Neural cell (in vitro differentiated cells): ENCODE measurements around the gene BMPR1A. TPM values are rescaled to one million over a fixed set of nuclear protein-coding genes. Genes with fewer than 3 reads are reported as not detected.

Experiments
- H2AFZ ChIP-seq: fragments of 200-600, 300-800 bp; sonication (generic), shearing (Covaris generic); 2 replicates; pipeline ENCODE4 v1.6.0; 2014; ENCODE audit warnings: low read depth, mild to moderate bottlenecking, antibody characterized with exemption, low read length, moderate library complexity
- H3F3A ChIP-seq: fragments of 200-600 bp; shearing (Covaris generic); 2 replicates; pipeline ENCODE4 v1.6.1; 2016; ENCODE audit warnings: mild to moderate bottlenecking, moderate library complexity, mixed read lengths, antibody characterized with exemption, low read length; ENCODE audit not compliant: insufficient read depth, poor library complexity, severe bottlenecking
- H3K27ac ChIP-seq: fragments of 200-600, 300-800 bp; sonication (generic), shearing (Covaris generic); 2 replicates; pipeline ENCODE4 v1.5.1; 2014; ENCODE audit warnings: mild to moderate bottlenecking, low read length, moderate library complexity
- H3K27me3 ChIP-seq: fragments of 300-800, 200-600 bp; sonication (generic), shearing (Covaris generic); 2 replicates; pipeline ENCODE4 v1.6.0; 2014; ENCODE audit warnings: mild to moderate bottlenecking, low read depth, low read length, moderate library complexity; ENCODE audit not compliant: insufficient read depth
- H3K36me3 ChIP-seq: fragments of 300-800, 200-600 bp; sonication (generic), shearing (Covaris generic); 2 replicates; pipeline ENCODE4 v1.5.1; 2014; ENCODE audit warnings: mild to moderate bottlenecking, antibody characterized with exemption, low read length, moderate library complexity; ENCODE audit not compliant: insufficient read depth
- H3K4me2 ChIP-seq: fragments of 300-800, 200-600 bp; sonication (generic), shearing (Covaris generic); 2 replicates; pipeline ENCODE4 v1.6.0; 2014; ENCODE audit warnings: mild to moderate bottlenecking, low read length
- H3K4me3 ChIP-seq: fragments of 300-800, 200-600 bp; sonication (generic), shearing (Covaris generic); 2 replicates; pipeline ENCODE4 v1.5.1; 2014; ENCODE audit warnings: mild to moderate bottlenecking, low read length, moderate library complexity
- H3K79me2 ChIP-seq: fragments of 200-600 bp; shearing (Covaris generic); replicated peaks from 2 replicates; pipeline ENCODE4 v1.6.0; 2014; ENCODE audit warnings: mild to moderate bottlenecking, low read length, moderate library complexity; ENCODE audit not compliant: insufficient read depth
- H3K9ac ChIP-seq: fragments of 300-800, 200-600 bp; sonication (generic), shearing (Covaris generic); 2 replicates; pipeline ENCODE4 v1.6.1; 2016; ENCODE audit warnings: mild to moderate bottlenecking, low read length, mixed read lengths
- H3K9me2 ChIP-seq: fragments of 200-600 bp; shearing (Covaris generic); 2 replicates; pipeline ENCODE4 v1.6.1; 2016; ENCODE audit warnings: mild to moderate bottlenecking, low read length, mixed read lengths; ENCODE audit not compliant: insufficient read depth
- H3K9me3 ChIP-seq: fragments of 200-600, 300-800 bp; sonication (generic), shearing (Covaris generic); 2 replicates; pipeline ENCODE4 v1.6.1; 2016; ENCODE audit warnings: mild to moderate bottlenecking, mixed run types, low read length, moderate library complexity, mixed read lengths
- H4K20me1 ChIP-seq: fragments of 200-600 bp; shearing (Covaris generic); 2 replicates; pipeline ENCODE4 v1.6.1; 2016; ENCODE audit warnings: mild to moderate bottlenecking, mixed run types; ENCODE audit not compliant: insufficient read depth
- EP300 ChIP-seq: fragments of 450-650 bp; conservative IDR thresholded peaks from 2 replicates; pipeline ENCODE4 v1.6.1; 2014; ENCODE audit warnings: antibody characterized with exemption, mild to moderate bottlenecking, moderate library complexity; ENCODE audit not compliant: poor library complexity, severe bottlenecking
- EZH2 ChIP-seq: fragments of 200-600, 300-800 bp; shearing (Covaris generic), sonication (generic); IDR thresholded peaks from 2 replicates; pipeline ENCODE4 v1.6.1; 2014; ENCODE audit warnings: antibody characterized with exemption, low read length, borderline replicate concordance, mild to moderate bottlenecking; ENCODE audit not compliant: insufficient read depth, poor library complexity, severe bottlenecking
- MXI1 ChIP-seq: fragments of 450-650 bp; conservative IDR thresholded peaks from 2 replicates; pipeline ENCODE4 v1.6.1; 2014; ENCODE audit warnings: antibody characterized with exemption, mild to moderate bottlenecking; ENCODE audit not compliant: poor library complexity, severe bottlenecking
- POLR2AphosphoS5 ChIP-seq: IDR thresholded peaks from 2 replicates; pipeline ENCODE4 v1.6.1; 2012
- RAD21 ChIP-seq: fragments of 450-650 bp; conservative IDR thresholded peaks from 2 replicates; pipeline ENCODE4 v1.6.1; 2014; ENCODE audit warnings: antibody characterized with exemption, mild to moderate bottlenecking, moderate library complexity
- REST ChIP-seq: IDR thresholded peaks from 2 replicates; pipeline ENCODE4 v1.6.1; 2012; ENCODE audit warnings: borderline replicate concordance
- SMC3 ChIP-seq: fragments of 450-650 bp; conservative IDR thresholded peaks from 2 replicates; pipeline ENCODE4 v1.6.1; 2014; ENCODE audit warnings: antibody characterized with exemption, mild to moderate bottlenecking, moderate library complexity; ENCODE audit not compliant: poor library complexity
- TAF1 ChIP-seq: IDR thresholded peaks from 2 replicates; pipeline ENCODE4 v1.6.1; 2012; ENCODE audit warnings: low read depth
- polyA plus RNA-seq: library from polyadenylated mRNA; depleted of rRNA; stranded (reverse); fragments of >200 nt; gene quantifications from 2 replicates; pipeline ENCODE4 v1.2.3, GENCODE V29; 2014
- TF ChIP-seq, protein P1 (sequence below): fragments of 450-650 bp; IDR thresholded peaks from 2 replicates; pipeline ENCODE4 v1.5.1; 2014; ENCODE audit warnings: antibody characterized with exemption, mild to moderate bottlenecking, moderate library complexity; ENCODE audit not compliant: poor library complexity, severe bottlenecking

Gene BMPR1A
- polyA plus RNA-seq, 1 donor from 2014 or later, result 29.9 TPM

GRCh38 chr10:86792461-86793167 lies 36.2 kb downstream of the BMPR1A start:
- H3K9me2 ChIP-seq, result no peaks in the 10 kb centered on the region
- no peaks in the 10 kb centered on the region for H4K20me1 ChIP-seq
- no peak overlapping the region for H3K27ac ChIP-seq
- no peak overlapping the region for H3K4me2 ChIP-seq
- no peaks in the 10 kb centered on the region for H3K9me3 ChIP-seq
- no peak overlapping the region for H2AFZ ChIP-seq
- H3K4me3 ChIP-seq, result no peak overlapping the region
- TF ChIP-seq EZH2, result no peak
- no peak for TF ChIP-seq TAF1
- TF ChIP-seq RAD21, result no peak
- no peak for TF ChIP-seq MXI1
- no peak for TF ChIP-seq POLR2AphosphoS5
- TF ChIP-seq, protein P1, sequence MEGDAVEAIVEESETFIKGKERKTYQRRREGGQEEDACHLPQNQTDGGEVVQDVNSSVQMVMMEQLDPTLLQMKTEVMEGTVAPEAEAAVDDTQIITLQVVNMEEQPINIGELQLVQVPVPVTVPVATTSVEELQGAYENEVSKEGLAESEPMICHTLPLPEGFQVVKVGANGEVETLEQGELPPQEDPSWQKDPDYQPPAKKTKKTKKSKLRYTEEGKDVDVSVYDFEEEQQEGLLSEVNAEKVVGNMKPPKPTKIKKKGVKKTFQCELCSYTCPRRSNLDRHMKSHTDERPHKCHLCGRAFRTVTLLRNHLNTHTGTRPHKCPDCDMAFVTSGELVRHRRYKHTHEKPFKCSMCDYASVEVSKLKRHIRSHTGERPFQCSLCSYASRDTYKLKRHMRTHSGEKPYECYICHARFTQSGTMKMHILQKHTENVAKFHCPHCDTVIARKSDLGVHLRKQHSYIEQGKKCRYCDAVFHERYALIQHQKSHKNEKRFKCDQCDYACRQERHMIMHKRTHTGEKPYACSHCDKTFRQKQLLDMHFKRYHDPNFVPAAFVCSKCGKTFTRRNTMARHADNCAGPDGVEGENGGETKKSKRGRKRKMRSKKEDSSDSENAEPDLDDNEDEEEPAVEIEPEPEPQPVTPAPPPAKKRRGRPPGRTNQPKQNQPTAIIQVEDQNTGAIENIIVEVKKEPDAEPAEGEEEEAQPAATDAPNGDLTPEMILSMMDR, result no peak
- TF ChIP-seq REST, result no peak
- no peak for TF ChIP-seq EP300
- TF ChIP-seq SMC3, result no peak
- H3K27me3 ChIP-seq, result no peaks in the 10 kb centered on the region
- H3K79me2 ChIP-seq, result peaks cover 48% of the 10 kb centered on the region
- no peaks in the 10 kb centered on the region for H3F3A ChIP-seq
- H3K9ac ChIP-seq, result no peak overlapping the region
- H3K36me3 ChIP-seq, result no peaks in the 10 kb centered on the region

GRCh38 chr10:86793696-86794095 lies 37.3 kb downstream of the BMPR1A start:
- Histone ChIP-seq H2AFZ (no peak overlapping the region), H3K9me2 (no peaks in the 10 kb centered on the region), H4K20me1 (no peaks in the 10 kb centered on the region), H3K9ac (no peak overlapping the region), H3K36me3 (no peaks in the 10 kb centered on the region), H3F3A (no peaks in the 10 kb centered on the region), H3K27ac (no peak overlapping the region), H3K4me3 (no peak overlapping the region), H3K79me2 (peaks cover 46% of the 10 kb centered on the region), H3K27me3 (no peaks in the 10 kb centered on the region), H3K9me3 (no peaks in the 10 kb centered on the region), H3K4me2 (no peak overlapping the region)
- TF ChIP-seq RAD21, result no peak
